ENCODE results near the gene SLC17A8.
A peak's percentile ranks its signal among the peaks of the same experiment; 100 is the strongest.

SLC17A8 gene

GRCh38 chr12:100365411-100365810 lies 8.5 kb downstream of the SLC17A8 start:
- DNase-seq (ENCODE audit: extremely low spot score, insufficient read length, low read depth): no peak
- no peak for FAIRE-seq

- FAIRE-seq: no peak
- no peak for DNase-seq (ENCODE audit: extremely low spot score, insufficient read length, low read depth)
These were observed 11.2 kb downstream of the SLC17A8 start for GRCh38 chr12:100368066-100368465.

GRCh38 chr12:100371146-100371545 lies 14.3 kb downstream of the SLC17A8 start:
- FAIRE-seq: no peak
- no peak for DNase-seq (ENCODE audit: extremely low spot score, insufficient read length, low read depth)

- DNase-seq (ENCODE audit: extremely low spot score, insufficient read length, low read depth) (no peak), FAIRE-seq (no peak)
These were observed 16.2 kb downstream of the SLC17A8 start for GRCh38 chr12:100372853-100373640.

- no peak for FAIRE-seq
- DNase-seq (ENCODE audit: extremely low spot score, insufficient read length, low read depth): no peak
These were observed 18.3 kb downstream of the SLC17A8 start for GRCh38 chr12:100375038-100375735.

GRCh38 chr12:100376161-100376560 lies 19.3 kb downstream of the SLC17A8 start:
- no peak for FAIRE-seq
- DNase-seq (ENCODE audit: extremely low spot score, insufficient read length, low read depth): no peak

- DNase-seq (ENCODE audit: extremely low spot score, insufficient read length, low read depth): no peak
- no peak for FAIRE-seq
These were observed 24.5 kb downstream of the SLC17A8 start for GRCh38 chr12:100381379-100381778.

- DNase-seq (ENCODE audit: extremely low spot score, insufficient read length, low read depth) (no peak), FAIRE-seq (no peak)
These were observed 25.5 kb downstream of the SLC17A8 start for GRCh38 chr12:100382338-100382737.

GRCh38 chr12:100383586-100384558 lies 27.0 kb downstream of the SLC17A8 start:
- DNase-seq (ENCODE audit: extremely low spot score, insufficient read length, low read depth) (no peak), FAIRE-seq (no peak)

- no peak for FAIRE-seq
These were observed 27.7 kb downstream of the SLC17A8 start for GRCh38 chr12:100384559-100384935.

GRCh38 chr12:100388382-100388781 lies 31.5 kb downstream of the SLC17A8 start:
- DNase-seq (ENCODE audit: extremely low spot score, insufficient read length, low read depth): no peak
- no peak for FAIRE-seq

More at GRCh38 chr12:100384559-100384935, 27.7 kb downstream of the SLC17A8 start:
- DNase-seq (ENCODE audit: extremely low spot score, insufficient read length, low read depth): no peak

- FAIRE-seq (no peak), DNase-seq (ENCODE audit: extremely low spot score, insufficient read length, low read depth) (no peak)
These were observed 35.0 kb downstream of the SLC17A8 start for GRCh38 chr12:100391856-100392255.

- DNase-seq (ENCODE audit: extremely low spot score, insufficient read length, low read depth) (no peak), FAIRE-seq (no peak)
These were observed 36.3 kb downstream of the SLC17A8 start for GRCh38 chr12:100393200-100393599.

- FAIRE-seq (no peak), DNase-seq (ENCODE audit: extremely low spot score, insufficient read length, low read depth) (no peak)
These were observed 38.9 kb downstream of the SLC17A8 start for GRCh38 chr12:100395811-100396210.

GRCh38 chr12:100398307-100398706 lies 41.4 kb downstream of the SLC17A8 start:
- no peak for DNase-seq (ENCODE audit: extremely low spot score, insufficient read length, low read depth)

GRCh38 chr12:100399095-100399494 lies 42.2 kb downstream of the SLC17A8 start:
- FAIRE-seq (no peak), DNase-seq (ENCODE audit: extremely low spot score, insufficient read length, low read depth) (no peak)

More at GRCh38 chr12:100398307-100398706, 41.4 kb downstream of the SLC17A8 start:
- no peak for FAIRE-seq

GRCh38 chr12:100401660-100402059 lies 44.8 kb downstream of the SLC17A8 start:
- DNase-seq (ENCODE audit: extremely low spot score, insufficient read length, low read depth) (no peak), FAIRE-seq (no peak)

GRCh38 chr12:100402763-100403162 lies 45.9 kb downstream of the SLC17A8 start:
- DNase-seq (ENCODE audit: extremely low spot score, insufficient read length, low read depth) (no peak), FAIRE-seq (no peak)

GRCh38 chr12:100403446-100403845 lies 46.6 kb downstream of the SLC17A8 start:
- no peak for DNase-seq (ENCODE audit: extremely low spot score, insufficient read length, low read depth)
- no peak for FAIRE-seq

GRCh38 chr12:100404769-100405407 lies 48.0 kb downstream of the SLC17A8 start:
- peak; percentile 73 for FAIRE-seq
- DNase-seq (ENCODE audit: extremely low spot score, insufficient read length, low read depth): no peak
